ENCODE results near the gene ALDOC. TPM values are rescaled to one million over a fixed set of nuclear protein-coding genes. Genes with fewer than 3 reads are reported as not detected.

ALDOC gene
- polyA plus RNA-seq, 1 donor (not counting 4 experiments of a cell fraction or from before 2014, with no cell fraction given) = 32.5 TPM

GRCh38 chr17:28598389-28598788, 21.7 kb upstream of the ALDOC start:
- FAIRE-seq (no peak), DNase-seq (ENCODE audit: low read depth, low spot score) (no peak)
- Histone ChIP-seq H3K36me3 (ENCODE audit: control insufficient read depth in 2 of 2, extremely low read depth in 1 of 2, insufficient read depth in 2 of 2, low read length in 2 of 2) (peaks cover 0 to under 1% of the 10 kb centered on the region in 2 experiments), H3K9me3 (ENCODE audit: control insufficient read depth, low read depth, low read length) (no peaks in the 10 kb centered on the region), H3K27me3 (ENCODE audit: control insufficient read depth, extremely low read depth, insufficient read depth, low read length) (no peaks in the 10 kb centered on the region), H3K4me1 (ENCODE audit: control insufficient read depth, extremely low read depth, insufficient read depth, low read length) (peaks cover 18% of the 10 kb centered on the region), H3K4me2 (ENCODE audit: control insufficient read depth, extremely low read depth, insufficient read depth, low read depth, low read length) (peak overlapping the region; percentile 74), H3K27ac (ENCODE audit: control insufficient read depth, insufficient read depth, low read length) (peak overlapping the region; percentile 95), H3K4me3 (ENCODE audit: control insufficient read depth in 2 of 3, extremely low read depth in 1 of 3, insufficient read depth in 2 of 3, low read depth in 1 of 3, low read length in 3 of 3) (peak overlapping the region; percentile 64 to 89 (median 89)), H2AFZ (ENCODE audit: control insufficient read depth, low read length) (peak overlapping the region; percentile 86), H3K9me1 (ENCODE audit: control insufficient read depth, extremely low read depth, insufficient read depth, low read length) (no peaks in the 10 kb centered on the region), H4K20me1 (ENCODE audit: control insufficient read depth, extremely low read depth, insufficient read depth, low read length) (no peaks in the 10 kb centered on the region), H3K9ac (ENCODE audit: control insufficient read depth, extremely low read depth, insufficient read depth, low read length) (peak overlapping the region; percentile 93), H3K79me2 (ENCODE audit: control insufficient read depth, insufficient read depth, low read length) (peaks cover 6% of the 10 kb centered on the region)
- TF ChIP-seq CTCF (optimal IDR thresholded peaks at IDR 0.05 in 1 of 3, IDR thresholded peaks at IDR 0.05 in 1 of 3, conservative IDR thresholded peaks at IDR 0.05 in 1 of 3; ENCODE audit: extremely low read depth in 1 of 3, insufficient read depth in 2 of 3, low read length in 3 of 3) = no peak
- TF ChIP-seq EZH2 (IDR thresholded peaks at IDR 0.05; ENCODE audit: low read length) = no peak
- dilution Hi-C loops (cut with MboI; ENCODE audit: extremely low pct_ligation_motif_present, low sequenced_read_pairs) = no loop called here

DNA sequence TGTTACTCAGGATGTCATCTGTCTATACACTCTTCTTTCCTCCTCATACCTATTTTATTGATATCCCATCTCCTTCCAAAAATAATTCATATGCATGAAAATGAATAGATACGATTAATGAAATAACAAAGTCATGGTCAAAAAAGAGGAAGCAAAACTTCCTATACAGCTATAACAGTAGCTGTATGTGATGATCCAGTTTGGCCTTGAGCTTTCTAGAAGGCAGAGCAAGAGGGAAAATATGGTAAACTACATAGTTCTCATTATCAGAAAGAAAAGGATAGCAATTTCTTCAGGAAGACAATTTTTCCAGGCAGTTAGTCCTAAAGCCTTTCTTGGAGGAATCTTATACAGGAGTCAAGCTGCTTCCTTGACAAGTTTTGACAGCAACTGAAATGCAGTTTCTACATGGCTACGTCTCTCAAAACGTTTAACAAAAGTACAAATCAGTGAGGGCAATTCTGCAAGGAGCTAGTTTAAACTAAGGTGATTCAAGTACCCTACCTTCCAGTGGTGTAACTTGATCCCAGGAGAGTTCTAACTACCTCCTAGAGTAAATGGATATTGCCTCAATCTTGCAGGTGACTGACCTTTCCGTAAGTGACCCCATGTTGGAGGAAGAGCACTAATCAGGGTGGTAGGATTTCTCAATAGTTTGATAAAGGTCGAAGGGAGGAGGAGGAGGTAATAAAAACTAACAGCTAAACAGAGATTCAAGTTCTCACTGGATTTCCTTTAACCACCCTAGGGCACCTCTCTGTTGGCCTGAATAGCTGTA, 21.1 kb upstream of the ALDOC start:
- H4K20me1 ChIP-seq (ENCODE audit: control insufficient read depth, extremely low read depth, insufficient read depth, low read length) = no peaks in the 10 kb centered on the region
- peak overlapping the region; percentile 93 for H3K9ac ChIP-seq (ENCODE audit: control insufficient read depth, extremely low read depth, insufficient read depth, low read length)
- no peaks in the 10 kb centered on the region for H3K27me3 ChIP-seq (ENCODE audit: control insufficient read depth, extremely low read depth, insufficient read depth, low read length)
- no peak for DNase-seq (ENCODE audit: low read depth, low spot score)
- peak overlapping the region; percentile 74 for H3K4me2 ChIP-seq (ENCODE audit: control insufficient read depth, extremely low read depth, insufficient read depth, low read depth, low read length)
- H3K36me3 ChIP-seq (ENCODE audit: control insufficient read depth in 2 of 2, extremely low read depth in 1 of 2, insufficient read depth in 2 of 2, low read length in 2 of 2) = peaks cover 0 to 6% of the 10 kb centered on the region in 2 experiments
- no peak for FAIRE-seq
- H3K9me3 ChIP-seq (ENCODE audit: control insufficient read depth, low read depth, low read length) = no peaks in the 10 kb centered on the region
- H3K4me1 ChIP-seq (ENCODE audit: control insufficient read depth, extremely low read depth, insufficient read depth, low read length) = peaks cover 18% of the 10 kb centered on the region
- peaks cover 6% of the 10 kb centered on the region for H3K79me2 ChIP-seq (ENCODE audit: control insufficient read depth, insufficient read depth, low read length)
- peak overlapping the region; percentile 64 to 89 (median 89) for H3K4me3 ChIP-seq (ENCODE audit: control insufficient read depth in 2 of 3, extremely low read depth in 1 of 3, insufficient read depth in 2 of 3, low read depth in 1 of 3, low read length in 3 of 3)
- dilution Hi-C loops (cut with MboI; ENCODE audit: extremely low pct_ligation_motif_present, low sequenced_read_pairs) = no loop called here
- H3K9me1 ChIP-seq (ENCODE audit: control insufficient read depth, extremely low read depth, insufficient read depth, low read length) = no peaks in the 10 kb centered on the region
- H3K27ac ChIP-seq (ENCODE audit: control insufficient read depth, insufficient read depth, low read length) = peak overlapping the region; percentile 95
- H2AFZ ChIP-seq (ENCODE audit: control insufficient read depth, low read length) = no peak overlapping the region
- TF ChIP-seq EZH2 (IDR thresholded peaks at IDR 0.05; ENCODE audit: low read length) (no peak), CTCF (optimal IDR thresholded peaks at IDR 0.05 in 1 of 3, IDR thresholded peaks at IDR 0.05 in 1 of 3, conservative IDR thresholded peaks at IDR 0.05 in 1 of 3; ENCODE audit: extremely low read depth in 1 of 3, insufficient read depth in 2 of 3, low read length in 3 of 3) (no peak)
